CD4-positive, alpha-beta T cell treated with Interferon alpha-2 for 1 hour (primary cell): ENCODE data around the gene ATXN7.

Experiments
- DNase-seq, 2 donors: peaks; one replicate each; pipeline ENCODE4 v3.0.0-alpha.2; 2020 to 2022

The ATXN7 gene

DNA sequence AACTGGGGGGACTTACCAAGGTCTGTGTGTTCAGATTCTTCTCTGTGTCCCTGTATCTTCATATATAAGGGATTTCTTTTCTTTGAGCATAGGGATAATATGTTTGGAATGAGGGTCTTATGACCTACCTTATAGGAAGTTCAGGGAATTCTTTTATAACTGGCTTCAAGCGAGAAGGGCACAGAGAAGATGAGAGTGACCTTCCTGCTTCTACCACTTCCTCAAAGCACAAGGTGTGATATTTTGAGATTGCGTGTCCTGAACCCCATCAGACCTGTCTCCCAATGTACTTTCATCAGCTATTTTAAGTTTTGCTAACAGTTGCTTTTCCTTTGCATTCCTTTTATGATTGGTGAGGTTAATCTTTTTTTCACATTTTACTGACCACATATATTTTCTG, 162.7 kb downstream of the ATXN7 start:
- DNase-seq = no peak

GRCh38 chr3:64027658-64028057, 164.0 kb downstream of the ATXN7 start:
- no peak for DNase-seq

GRCh38 chr3:64028754-64029153, 165.1 kb downstream of the ATXN7 start:
- no peak for DNase-seq

- DNase-seq = no peak
These were observed 165.6 kb downstream of the ATXN7 start for GRCh38 chr3:64029287-64029686.

- peak; percentile 77 to 84 for DNase-seq
These were observed 167.1 kb downstream of the ATXN7 start for GRCh38 chr3:64030741-64031140.

GRCh38 chr3:64031540-64032508, 168.2 kb downstream of the ATXN7 start:
- DNase-seq = no peak

DNA sequence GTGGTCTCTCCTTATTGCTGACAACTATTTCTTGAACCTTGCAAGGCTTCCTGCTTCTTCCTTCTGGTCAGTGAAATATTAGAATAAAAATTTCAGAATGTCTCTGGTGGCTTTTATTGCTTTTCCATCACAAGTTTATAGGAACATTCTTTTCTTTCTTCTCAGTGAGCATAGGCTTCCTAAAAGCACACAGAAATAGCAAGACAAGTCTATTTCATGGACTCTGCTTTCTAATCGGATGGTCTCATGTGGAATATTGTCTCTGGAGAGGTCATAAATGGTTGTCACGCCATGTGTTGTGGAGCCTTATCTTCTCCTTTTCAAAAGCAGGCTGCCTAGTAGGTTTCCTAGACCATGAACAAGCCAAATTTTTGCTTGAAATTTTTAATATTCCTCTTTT, 169.4 kb downstream of the ATXN7 start:
- DNase-seq = no peak

DNA sequence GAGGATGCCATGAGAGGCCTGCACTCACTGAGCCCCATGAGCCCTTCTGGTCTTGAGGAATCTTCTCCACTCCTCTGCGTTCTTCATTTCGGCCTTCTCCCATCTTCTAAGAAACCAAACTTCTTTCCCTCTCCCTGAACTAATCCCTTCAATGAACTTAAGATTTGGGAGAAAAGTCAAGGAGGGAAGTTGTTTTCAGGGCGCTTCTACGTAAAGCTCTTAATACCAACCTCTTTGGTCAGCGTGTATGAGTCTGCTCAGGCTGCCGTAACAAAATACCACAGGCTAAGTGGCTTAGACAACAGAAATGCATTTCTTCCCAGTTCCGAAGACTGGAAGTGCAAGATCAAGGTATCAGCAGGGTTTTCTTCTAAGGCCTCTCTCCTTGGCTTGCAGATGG, 173.4 kb downstream of the ATXN7 start:
- no peak for DNase-seq

- no peak for DNase-seq
These were observed 174.6 kb downstream of the ATXN7 start for GRCh38 chr3:64038253-64038767.

DNA sequence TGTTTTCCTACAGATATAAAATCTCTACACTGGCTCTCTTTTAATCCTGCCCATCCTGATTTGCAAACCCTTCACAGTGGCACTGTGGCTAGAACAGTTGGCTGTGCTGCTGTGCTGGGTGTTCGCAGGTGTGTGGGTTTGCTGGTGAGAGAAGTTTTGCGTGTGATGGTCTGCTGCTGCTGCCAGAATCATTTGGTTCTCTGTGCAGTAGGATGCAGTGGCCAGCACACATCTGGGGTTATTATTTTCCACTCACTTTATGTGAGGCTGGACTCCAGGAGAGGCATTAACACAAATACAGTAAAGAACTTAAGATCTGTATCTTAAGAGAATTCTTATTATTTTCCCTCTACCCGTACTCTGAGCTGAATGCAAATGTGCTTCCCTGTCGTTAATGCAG, 175.7 kb downstream of the ATXN7 start:
- DNase-seq = no peak

GRCh38 chr3:64039981-64040733, 176.5 kb downstream of the ATXN7 start:
- DNase-seq = no peak

- DNase-seq = no peak
These were observed 179.3 kb downstream of the ATXN7 start for GRCh38 chr3:64042952-64043351.

- no peak for DNase-seq
These were observed 182.9 kb downstream of the ATXN7 start for GRCh38 chr3:64046592-64046991.

GRCh38 chr3:64046996-64047594, 183.4 kb downstream of the ATXN7 start:
- no peak for DNase-seq

DNA sequence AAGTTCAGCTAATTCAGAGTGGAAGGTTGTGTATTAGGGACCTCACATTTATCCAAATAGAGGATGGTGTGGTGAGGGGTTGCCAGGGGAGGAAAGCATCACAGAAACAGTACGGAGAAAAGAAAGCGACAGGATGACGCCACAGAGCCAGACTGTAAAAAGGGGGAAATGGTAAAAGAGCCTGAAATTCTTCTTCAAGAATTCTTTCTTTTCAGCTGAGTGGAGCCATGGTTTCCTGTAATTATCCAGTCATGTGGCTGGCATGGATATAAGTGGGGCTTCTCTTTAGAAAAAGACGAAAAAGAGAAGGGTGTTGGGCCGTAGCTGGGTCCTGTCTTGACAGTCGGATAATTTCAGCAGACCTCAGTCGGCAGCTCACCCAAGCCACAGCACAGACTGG, 184.1 kb downstream of the ATXN7 start:
- DNase-seq = no peak

DNA sequence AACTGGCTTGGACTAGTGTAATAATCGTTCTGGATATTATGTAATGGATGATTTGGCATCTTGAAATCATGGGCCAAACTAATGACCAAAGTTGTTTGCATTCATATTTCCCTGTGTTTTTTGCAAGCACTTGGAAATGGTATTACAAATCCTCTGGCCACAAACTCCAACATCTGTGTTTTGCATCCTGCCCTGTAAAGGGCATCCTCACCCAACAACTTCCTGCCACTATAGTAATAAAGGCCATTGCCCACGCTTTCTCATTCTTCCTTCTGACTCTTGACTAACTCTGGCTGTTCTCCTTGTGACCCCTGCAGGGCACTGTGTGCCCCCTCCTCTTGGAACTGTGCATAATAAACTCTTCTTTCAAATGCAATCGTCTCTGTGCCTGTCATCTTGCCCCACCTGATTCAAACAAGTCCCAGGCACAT, 185.0 kb downstream of the ATXN7 start:
- no peak for DNase-seq

DNA sequence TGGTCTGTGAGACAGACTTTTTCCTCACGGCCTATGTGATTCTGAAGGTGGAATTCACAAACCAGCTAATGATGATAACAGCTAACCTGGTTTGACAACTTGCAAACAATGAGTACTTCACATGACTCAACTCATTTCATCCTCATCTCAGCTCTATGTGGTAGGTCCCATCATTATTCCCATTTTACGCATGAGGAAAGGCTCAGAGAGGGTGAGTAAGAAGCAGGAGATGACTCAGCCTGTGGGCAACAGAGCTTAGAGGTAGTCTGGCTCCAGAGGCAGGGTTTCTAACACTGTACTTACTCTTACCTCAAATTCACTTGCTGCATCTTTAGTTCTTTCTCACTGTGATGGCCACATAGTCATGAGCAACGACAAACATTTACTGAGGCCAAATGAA, 185.5 kb downstream of the ATXN7 start:
- no peak for DNase-seq

DNA sequence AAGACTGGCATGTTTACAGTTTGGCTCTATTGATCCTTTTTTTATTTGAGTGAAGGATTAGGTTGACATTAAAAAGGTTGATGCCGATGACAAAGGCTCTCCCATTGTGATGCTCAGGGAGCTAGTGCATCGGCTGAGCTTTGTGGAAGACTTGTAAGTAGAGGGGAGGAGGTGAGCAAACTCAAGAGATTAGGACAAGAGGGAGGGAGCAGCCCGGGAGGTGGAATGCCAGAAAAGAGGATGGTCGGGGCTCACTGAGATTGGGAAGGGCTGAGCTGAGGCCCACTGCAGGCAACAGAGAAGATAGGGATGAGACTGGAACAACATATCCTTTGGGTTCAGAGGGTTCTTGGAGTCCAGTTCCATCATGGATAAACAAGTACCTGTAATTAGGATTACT, 186.2 kb downstream of the ATXN7 start:
- no peak for DNase-seq
